BLaER1 treated with 17β-estradiol and CSF1 and Interleukin-3, amounts not matched to agents 10 nM and 100 nM (cell line): ENCODE results near the gene ZNF324B.
A peak's percentile ranks its signal among the peaks of the same experiment; 100 is the strongest.

ENCODE experiments used
- H3K27ac ChIP-seq, 11 experiments: shearing (Covaris generic); formaldehyde crosslinking; 2 replicates each; pipeline ENCODE4 v1.8.1; 2022
- H3K27me3 ChIP-seq, 11 experiments: shearing (Covaris generic); formaldehyde crosslinking; 2 replicates each; pipeline ENCODE4 v1.8.1; 2022
- H3K36me3 ChIP-seq, 11 experiments: shearing (Covaris generic); formaldehyde crosslinking; 2 replicates each; pipeline ENCODE4 v1.8.1; 2022
- H3K4me1 ChIP-seq, 10 experiments: shearing (Covaris generic); formaldehyde crosslinking; 2 replicates each; pipeline ENCODE4 v1.8.1; 2022
- H3K4me2 ChIP-seq, 11 experiments: shearing (Covaris generic); formaldehyde crosslinking; 2 replicates each; pipeline ENCODE4 v1.8.1; 2022
- H3K4me3 ChIP-seq, 10 experiments: shearing (Covaris generic); formaldehyde crosslinking; 2 replicates each; pipeline ENCODE4 v1.8.1; 2022
- H3K9ac ChIP-seq, 11 experiments: shearing (Covaris generic); formaldehyde crosslinking; 2 replicates each; pipeline ENCODE4 v1.8.1; 2022
- H3K9me3 ChIP-seq, 11 experiments: shearing (Covaris generic); formaldehyde crosslinking; replicated peaks in 1 of 11; 2 replicates each; pipeline ENCODE4 v1.8.1; 2022
- H4K20me1 ChIP-seq, 11 experiments: shearing (Covaris generic); formaldehyde crosslinking; 2 replicates each; pipeline ENCODE4 v1.8.1; 2022
- Cebpa-rat ChIP-seq, 11 experiments: shearing (Covaris generic); IDR thresholded peaks; 2 replicates each; pipeline ENCODE4 v1.8.1; 2022

The ZNF324B gene

DNA sequence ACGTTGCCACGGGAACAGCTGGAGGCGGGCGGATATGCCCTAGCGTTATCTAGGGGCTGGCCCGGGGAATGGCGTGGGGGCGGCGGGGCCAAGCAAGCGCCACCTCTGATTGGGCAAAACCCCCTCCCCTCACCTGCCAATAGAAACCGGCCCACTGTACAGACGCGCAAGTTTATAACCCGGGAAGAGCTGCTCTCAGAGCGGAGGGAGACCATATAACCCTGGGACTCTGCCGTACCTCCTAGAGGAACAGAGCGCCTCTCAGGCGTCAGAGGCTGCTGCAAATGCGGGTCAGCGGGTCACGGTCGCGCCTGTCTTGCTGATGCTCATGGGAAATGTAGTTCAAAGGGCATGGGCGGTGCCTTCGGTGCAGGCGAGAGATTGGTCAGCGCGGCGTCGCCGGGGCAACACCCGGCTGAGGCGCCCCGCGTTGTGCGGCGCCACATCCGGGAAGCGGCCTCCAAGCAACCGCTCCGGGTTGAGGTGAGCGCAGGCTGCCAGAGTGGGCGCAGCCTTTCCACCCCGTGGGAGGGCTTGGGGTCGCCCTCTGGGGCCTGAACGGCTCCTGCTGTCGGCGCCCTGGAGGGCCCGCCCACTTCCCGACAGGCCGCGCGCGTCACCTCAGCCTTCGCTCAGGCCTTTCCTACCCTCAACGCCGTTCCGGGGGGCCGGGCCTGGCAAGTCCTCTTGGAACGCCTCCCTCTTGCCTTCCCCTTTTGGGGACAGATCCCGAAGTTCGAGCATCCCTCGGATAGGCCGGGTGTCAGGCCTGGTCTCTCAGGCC is 24.5 kb downstream of the ZNF324B start, which contains the start of gene ZNF446:
Gene ZNF446, plus strand, starts transcription at position 639 of the 784 bp plus-strand sequence. CDS start 867 bp downstream, outside the sequence.
- Histone ChIP-seq H3K27ac (peak within 1 kb of the TSS; percentile 39 to 87 (median 82)), H3K4me2 (peak within 1 kb of the TSS; percentile 91 to 98 (median 95)), H3K4me3 (peak within 1 kb of the TSS; percentile 56 to 73 (median 67)), H3K9me3 (no peaks in the 10 kb centered on the region), H3K9ac (peak within 1 kb of the TSS; percentile 74 to 90 (median 83)), H4K20me1 (peaks cover 0 to 38% (median 21%) of the 10 kb centered on the region in 11 experiments; a peak in 12 of 22 replicates), H3K4me1 (peaks cover 34 to 52% (median 46%) of the 10 kb centered on the region in 10 experiments), H3K36me3 (peaks cover 25 to 52% (median 43%) of the 10 kb centered on the region in 11 experiments), H3K27me3 (no peaks in the 10 kb centered on the region)
- no peak for TF ChIP-seq Cebpa-rat (IDR thresholded peaks at IDR 0.05)

DNA sequence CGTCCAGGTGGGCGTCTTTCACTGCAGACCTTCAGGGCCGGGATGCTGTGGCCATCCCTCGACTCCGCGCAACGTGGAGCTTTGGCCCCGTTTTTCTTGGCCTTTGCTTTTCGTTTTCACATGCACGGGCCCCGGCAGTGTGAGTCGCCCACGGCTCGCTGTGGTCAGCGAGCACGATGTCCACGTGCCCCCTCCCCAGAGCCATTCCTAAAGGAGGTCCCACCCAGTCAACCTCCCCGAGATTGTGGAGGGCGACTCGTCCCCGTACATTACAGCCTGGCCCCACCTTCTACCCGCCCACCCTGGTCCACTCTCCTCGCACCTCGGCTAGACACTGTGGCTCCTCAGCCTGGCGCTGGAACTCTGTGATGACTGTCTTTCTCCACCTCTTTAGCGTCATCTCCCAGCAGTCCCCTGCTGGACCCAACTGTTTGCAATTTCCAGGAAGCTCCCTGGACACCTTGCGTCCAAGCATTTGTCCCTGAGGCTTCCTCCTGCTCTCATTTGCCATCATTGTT is 25.1 kb downstream of the ZNF324B start:
- Histone ChIP-seq H3K36me3 (peaks cover 23 to 51% (median 42%) of the 10 kb centered on the region in 11 experiments), H3K4me2 (peak overlapping the region; percentile 88 to 98 (median 95)), H4K20me1 (peaks cover 0 to 37% (median 21%) of the 10 kb centered on the region in 11 experiments; a peak in 12 of 22 replicates), H3K9ac (peak overlapping the region; percentile 74 to 90 (median 83)), H3K27me3 (no peaks in the 10 kb centered on the region), H3K4me3 (peak overlapping the region; percentile 56 to 73 (median 67)), H3K4me1 (peaks cover 34 to 55% (median 47%) of the 10 kb centered on the region in 10 experiments), H3K27ac (peak overlapping the region; percentile 39 to 87 (median 82)), H3K9me3 (no peaks in the 10 kb centered on the region)
- TF ChIP-seq Cebpa-rat (IDR thresholded peaks at IDR 0.05) = no peak

DNA sequence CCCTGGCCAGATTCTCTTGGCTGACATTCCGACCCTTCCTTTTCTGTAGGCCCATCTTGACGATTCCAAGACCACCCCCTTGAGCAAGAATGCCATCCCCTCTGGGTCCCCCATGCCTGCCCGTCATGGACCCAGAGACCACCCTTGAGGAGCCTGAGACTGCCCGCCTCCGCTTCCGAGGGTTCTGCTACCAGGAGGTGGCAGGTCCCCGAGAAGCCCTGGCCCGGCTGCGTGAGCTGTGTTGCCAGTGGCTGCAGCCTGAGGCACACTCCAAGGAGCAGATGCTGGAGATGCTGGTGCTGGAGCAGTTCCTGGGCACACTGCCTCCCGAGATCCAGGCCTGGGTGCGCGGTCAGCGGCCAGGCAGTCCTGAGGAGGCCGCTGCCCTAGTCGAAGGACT is 25.7 kb downstream of the ZNF324B start:
- Histone ChIP-seq H3K27ac (peak overlapping the region in 9 of 11 experiments; percentile 75 to 87 (median 82); a peak in 15 of 22 replicates), H3K4me3 (peak overlapping the region in 8 of 10 experiments; percentile 56 to 73 (median 67); a peak in 14 of 20 replicates), H3K4me2 (peak overlapping the region; percentile 88 to 98 (median 95))

DNA sequence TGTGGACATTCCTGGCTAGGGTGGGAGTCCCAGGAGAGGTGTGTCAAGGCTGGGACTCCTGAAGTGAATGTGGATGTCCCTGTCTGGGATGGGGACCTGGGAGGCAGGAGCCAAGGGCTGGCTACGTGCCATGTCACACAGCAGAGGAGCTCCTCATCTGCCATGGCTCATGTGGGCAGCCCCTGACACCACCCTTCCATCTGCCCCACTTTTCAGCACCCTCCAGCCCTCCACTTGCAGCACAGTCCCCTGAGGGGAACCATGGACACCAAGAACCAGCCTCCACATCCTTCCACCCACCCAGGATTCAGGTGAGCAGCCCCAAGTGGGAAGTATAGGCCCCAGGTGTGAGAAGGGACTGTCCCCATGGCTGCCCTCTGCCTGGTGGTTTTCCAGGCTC is 26.4 kb downstream of the ZNF324B start:
- Histone ChIP-seq H4K20me1 (peaks cover 0 to 24% (median 16%) of the 10 kb centered on the region in 11 experiments; a peak in 10 of 22 replicates), H3K27me3 (no peaks in the 10 kb centered on the region), H3K4me1 (peaks cover 34 to 65% (median 55%) of the 10 kb centered on the region in 10 experiments), H3K4me3 (no peak overlapping the region), H3K4me2 (peak overlapping the region in 7 of 11 experiments; percentile 88 to 98 (median 95); a peak in 8 of 22 replicates), H3K27ac (peak overlapping the region in 1 of 11 experiments; percentile 87; a peak in 5 of 22 replicates), H3K36me3 (peaks cover 10 to 42% (median 29%) of the 10 kb centered on the region in 11 experiments; a peak in 21 of 22 replicates), H3K9me3 (no peaks in the 10 kb centered on the region), H3K9ac (peak overlapping the region in 4 of 11 experiments; percentile 18 to 90 (median 86); a peak in 4 of 22 replicates)
- no peak for TF ChIP-seq Cebpa-rat (IDR thresholded peaks at IDR 0.05)

More for the DNA sequence above, 25.7 kb downstream of the ZNF324B start:
- no peak for TF ChIP-seq Cebpa-rat (IDR thresholded peaks at IDR 0.05)
- no peaks in the 10 kb centered on the region for H3K9me3 ChIP-seq
- peaks cover 0 to 31% (median 21%) of the 10 kb centered on the region in 11 experiments; a peak in 12 of 22 replicates for H4K20me1 ChIP-seq
- peaks cover 18 to 46% (median 37%) of the 10 kb centered on the region in 11 experiments for H3K36me3 ChIP-seq
- no peaks in the 10 kb centered on the region for H3K27me3 ChIP-seq
- peaks cover 34 to 57% (median 49%) of the 10 kb centered on the region in 10 experiments for H3K4me1 ChIP-seq
- peak overlapping the region in 10 of 11 experiments; percentile 74 to 90 (median 84); a peak in 17 of 22 replicates for H3K9ac ChIP-seq

DNA sequence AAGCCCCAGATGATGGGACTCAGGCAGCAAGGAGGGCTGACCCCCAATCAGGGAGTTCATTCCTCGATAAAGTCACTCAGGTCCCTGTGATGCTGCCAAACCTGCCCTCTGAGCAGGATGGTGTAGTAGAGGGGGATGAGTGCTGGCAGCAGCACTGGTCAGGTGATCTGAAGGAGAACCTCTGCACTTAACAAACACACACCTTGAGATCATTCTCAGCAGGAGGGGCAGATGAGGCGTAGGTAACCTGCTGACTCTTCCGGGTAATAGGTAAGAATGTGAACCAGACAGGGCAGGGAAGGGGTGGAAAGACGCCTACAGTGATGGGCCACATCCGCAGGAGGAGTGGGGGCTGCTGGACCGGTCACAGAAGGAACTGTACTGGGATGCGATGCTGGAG is 27.9 kb downstream of the ZNF324B start:
- H3K27me3 ChIP-seq = no peaks in the 10 kb centered on the region
- no peak overlapping the region for H3K27ac ChIP-seq

DNA sequence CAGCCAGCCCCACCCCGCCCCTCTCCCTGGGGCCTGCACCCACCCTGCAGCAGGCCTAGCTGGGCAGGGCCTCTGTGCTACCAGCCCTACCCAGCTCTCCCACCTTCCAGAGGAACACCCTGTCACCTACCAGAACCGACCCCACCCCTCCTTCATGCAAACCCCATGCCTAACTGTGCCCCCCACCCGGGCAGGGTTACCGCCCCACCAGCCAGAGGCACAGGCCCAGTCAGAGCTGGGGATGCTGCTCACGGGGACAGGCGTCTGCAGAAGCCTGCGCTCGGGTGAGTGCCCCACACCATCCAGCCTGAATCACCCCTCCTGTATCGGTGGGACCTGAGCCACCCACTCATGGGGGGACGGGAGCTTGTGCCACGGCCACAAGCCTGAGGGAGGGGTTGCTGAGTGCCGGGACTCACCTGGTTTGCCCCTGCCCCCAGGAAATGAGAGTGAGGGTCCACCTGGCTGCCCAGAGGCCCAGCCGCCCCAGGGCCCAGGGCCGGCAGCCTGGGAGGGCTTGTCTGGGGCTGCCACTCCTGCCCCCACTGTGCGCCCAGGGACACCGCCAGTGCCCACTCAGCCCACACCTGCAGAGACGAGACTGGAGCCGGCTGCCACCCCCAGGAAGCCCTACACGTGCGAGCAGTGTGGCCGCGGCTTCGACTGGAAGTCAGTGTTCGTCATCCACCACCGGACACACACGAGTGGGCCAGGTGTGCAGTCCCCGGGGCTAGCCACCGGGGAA is 28.5 kb downstream of the ZNF324B start:
- Histone ChIP-seq H3K4me3 (no peak overlapping the region), H3K4me1 (peaks cover 20 to 54% (median 38%) of the 10 kb centered on the region in 10 experiments), H3K27ac (no peak overlapping the region), H3K9ac (no peak overlapping the region; a peak in 1 of 22 replicates), H3K9me3 (no peaks in the 10 kb centered on the region), H4K20me1 (peaks cover 0 to 4% (median 0%) of the 10 kb centered on the region in 11 experiments; a peak in 3 of 22 replicates), H3K27me3 (no peaks in the 10 kb centered on the region), H3K36me3 (peaks cover 0 to 34% (median 16%) of the 10 kb centered on the region in 11 experiments; a peak in 13 of 22 replicates), H3K4me2 (no peak overlapping the region)
- TF ChIP-seq Cebpa-rat (IDR thresholded peaks at IDR 0.05) = no peak

More for the DNA sequence above, 27.9 kb downstream of the ZNF324B start:
- peaks cover 0 to 10% (median 4%) of the 10 kb centered on the region in 11 experiments; a peak in 9 of 22 replicates for H4K20me1 ChIP-seq
- H3K4me2 ChIP-seq = no peak overlapping the region
- no peak overlapping the region; a peak in 1 of 22 replicates for H3K9ac ChIP-seq
- H3K4me1 ChIP-seq = peaks cover 26 to 60% (median 44%) of the 10 kb centered on the region in 10 experiments
- H3K4me3 ChIP-seq = no peak overlapping the region
- TF ChIP-seq Cebpa-rat (IDR thresholded peaks at IDR 0.05) = no peak
- no peaks in the 10 kb centered on the region for H3K9me3 ChIP-seq
- peaks cover 0 to 34% (median 16%) of the 10 kb centered on the region in 11 experiments; a peak in 13 of 22 replicates for H3K36me3 ChIP-seq

DNA sequence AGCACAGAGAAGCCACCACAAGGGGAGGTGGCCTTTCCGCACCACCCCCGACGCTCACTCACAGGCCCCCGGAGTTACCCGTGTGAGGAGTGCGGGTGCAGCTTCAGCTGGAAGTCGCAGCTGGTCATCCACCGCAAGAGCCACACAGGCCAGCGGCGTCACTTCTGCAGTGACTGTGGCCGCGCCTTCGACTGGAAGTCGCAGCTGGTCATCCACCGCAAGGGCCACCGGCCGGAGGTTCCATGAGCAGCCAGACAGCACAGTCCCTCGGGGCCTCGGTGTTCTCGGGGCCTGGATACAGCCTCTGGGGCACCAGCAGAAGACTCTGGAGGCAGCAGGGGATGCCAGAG is 29.0 kb downstream of the ZNF324B start:
- Histone ChIP-seq H3K27ac (no peak overlapping the region), H3K27me3 (no peaks in the 10 kb centered on the region), H3K9ac (peak overlapping the region in 2 of 11 experiments; percentile 16 to 24; a peak in 2 of 22 replicates), H4K20me1 (no peaks in the 10 kb centered on the region), H3K36me3 (peaks cover 0 to 34% (median 16%) of the 10 kb centered on the region in 11 experiments; a peak in 13 of 22 replicates), H3K4me2 (peak overlapping the region in 1 of 11 experiments; percentile 20; a peak in 2 of 22 replicates), H3K4me1 (peaks cover 15 to 48% (median 32%) of the 10 kb centered on the region in 10 experiments), H3K4me3 (no peak overlapping the region), H3K9me3 (no peaks in the 10 kb centered on the region)
- TF ChIP-seq Cebpa-rat (IDR thresholded peaks at IDR 0.05) = no peak

DNA sequence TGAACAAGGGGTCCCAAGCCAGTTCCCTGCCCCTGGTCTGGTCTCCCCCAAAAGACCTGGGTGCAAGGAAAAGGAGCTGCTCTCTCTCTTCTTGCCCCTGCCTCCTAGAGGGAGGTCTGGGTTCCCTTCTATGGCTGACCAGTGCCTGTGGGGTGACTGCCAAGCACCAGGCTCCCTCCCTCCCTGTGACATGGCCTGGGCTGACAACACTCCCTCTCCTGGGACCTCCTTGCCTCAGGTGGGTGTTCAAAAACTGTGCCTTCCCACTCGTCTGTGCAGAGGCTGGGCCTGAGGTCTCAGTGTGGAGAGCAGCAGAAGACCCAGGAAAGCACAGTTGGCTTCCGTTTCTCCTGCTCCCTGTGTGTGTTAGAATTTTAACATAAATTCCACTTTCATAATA is 29.4 kb downstream of the ZNF324B start:
- Histone ChIP-seq H4K20me1 (no peaks in the 10 kb centered on the region), H3K27ac (no peak overlapping the region), H3K9ac (peak overlapping the region in 3 of 11 experiments; percentile 16 to 24 (median 24); a peak in 2 of 22 replicates), H3K27me3 (no peaks in the 10 kb centered on the region), H3K9me3 (no peaks in the 10 kb centered on the region), H3K4me1 (peaks cover 15 to 48% (median 32%) of the 10 kb centered on the region in 10 experiments), H3K4me2 (peak overlapping the region in 1 of 11 experiments; percentile 20; a peak in 1 of 22 replicates), H3K36me3 (peaks cover 0 to 34% (median 16%) of the 10 kb centered on the region in 11 experiments; a peak in 13 of 22 replicates), H3K4me3 (no peak overlapping the region)
- TF ChIP-seq Cebpa-rat (IDR thresholded peaks at IDR 0.05) = no peak
